Caco-2 (cell line): Measurements from ENCODE around the gene ALOX5. TPM values are rescaled to one million over a fixed set of nuclear protein-coding genes. Genes with fewer than 3 reads are reported as not detected.

Experiments
- BruUV-seq: library from RNA; stranded (reverse); fragments of 400-500 nt; replicated peaks from 2 replicates; lab custom pipeline; 2021; lab: Mats Ljungman, UMichigan
- CTCF ChIA-PET: fragments of 300-600 bp; sonication (Branson Sonifier 250); formaldehyde crosslinking; loops from one replicate; lab custom pipeline; 2022; ENCODE audit warnings: antibody characterized with exemption; lab: Charles Lee
- POLR2A ChIA-PET: fragments of 300-600 bp; sonication (Branson Sonifier 250); formaldehyde crosslinking; loops from one replicate; lab custom pipeline; 2022; ENCODE audit warnings: antibody characterized with exemption; lab: Charles Lee
- DNase-seq, 2 experiments: peaks; one replicate each; pipeline versions ENCODE4 v3.0.0 to v3.0.0-alpha.2; 2020 to 2022
- H3K27me3 ChIP-seq: replicated peaks from 2 replicates; pipeline ENCODE4 v1.6.0; 2011; ENCODE audit warnings: low read length; ENCODE audit not compliant: control insufficient read depth, insufficient read depth
- H3K36me3 ChIP-seq: 2 replicates; pipeline ENCODE4 v1.5.1; 2011; ENCODE audit warnings: low read length; ENCODE audit not compliant: control insufficient read depth, insufficient read depth
- H3K4me1 ChIP-seq: fragments of 250-450 bp; sonication (Bioruptor Pico); 2 replicates; pipeline ENCODE4 v1.5.1; 2020; ENCODE audit warnings: mild to moderate bottlenecking
- H3K4me3 ChIP-seq: 2 replicates; pipeline ENCODE4 v1.5.1; 2011; ENCODE audit warnings: low read depth, mild to moderate bottlenecking, control low read depth, low read length
- H3K9me3 ChIP-seq: fragments of 250-450 bp; sonication (Bioruptor Pico); 2 replicates; pipeline ENCODE4 v1.5.1; 2020; ENCODE audit warnings: mild to moderate bottlenecking, moderate library complexity
- H3K27ac Mint-ChIP-seq: one replicate; pipeline ENCODE4 v1.8.0; 2022; ENCODE audit warnings: mixed read lengths; ENCODE audit not compliant: unreplicated experiment
- H3K27me3 Mint-ChIP-seq: one replicate; pipeline ENCODE4 v1.8.0; 2022; ENCODE audit warnings: mixed read lengths; ENCODE audit not compliant: insufficient read depth, unreplicated experiment
- H3K36me3 Mint-ChIP-seq: one replicate; pipeline ENCODE4 v1.8.0; 2022; ENCODE audit warnings: mild to moderate bottlenecking, mixed read lengths; ENCODE audit not compliant: insufficient read depth, unreplicated experiment
- H3K4me1 Mint-ChIP-seq: one replicate; pipeline ENCODE4 v1.8.0; 2022; ENCODE audit warnings: low read depth, mixed read lengths; ENCODE audit not compliant: unreplicated experiment
- H3K4me3 Mint-ChIP-seq: one replicate; pipeline ENCODE4 v1.8.0; 2022; ENCODE audit warnings: mild to moderate bottlenecking, moderate library complexity, mixed read lengths; ENCODE audit not compliant: unreplicated experiment
- H3K9me3 Mint-ChIP-seq: one replicate; pipeline ENCODE4 v1.8.0; 2022; ENCODE audit warnings: mixed read lengths; ENCODE audit not compliant: unreplicated experiment
- intact Hi-C: fragments of 100-400 bp; cut with micrococcal nuclease; formaldehyde crosslinking; loops from one replicate; pipeline ENCODE4 v1.10.0; 2022; ENCODE audit not compliant: unreplicated experiment
- total RNA-seq: library from RNA; stranded (reverse); gene quantifications from 2 replicates; pipeline ENCODE4 v1.2.3, GENCODE V29; 2022
- TF ChIP-seq, protein P1 (sequence below), 2 experiments: fragments of 200-600 bp in 1 of 2; IDR thresholded peaks; 1 replicate in 1 of 2; 2 replicates in 1 of 2; pipeline versions ENCODE4 v1.5.1 to v1.8.0; 2011 to 2022; ENCODE audit warnings: antibody characterized with exemption in 1 of 2, control low read depth in 1 of 2, inconsistent platforms in 1 of 2, low read depth in 1 of 2, low read length in 1 of 2, mild to moderate bottlenecking in 1 of 2, moderate library complexity in 1 of 2; ENCODE audit not compliant: insufficient read depth in 1 of 2, severe bottlenecking in 1 of 2, unreplicated experiment in 1 of 2

The ALOX5 gene
- total RNA-seq, 1 experiment from 2014 or later, result not detected

DNA sequence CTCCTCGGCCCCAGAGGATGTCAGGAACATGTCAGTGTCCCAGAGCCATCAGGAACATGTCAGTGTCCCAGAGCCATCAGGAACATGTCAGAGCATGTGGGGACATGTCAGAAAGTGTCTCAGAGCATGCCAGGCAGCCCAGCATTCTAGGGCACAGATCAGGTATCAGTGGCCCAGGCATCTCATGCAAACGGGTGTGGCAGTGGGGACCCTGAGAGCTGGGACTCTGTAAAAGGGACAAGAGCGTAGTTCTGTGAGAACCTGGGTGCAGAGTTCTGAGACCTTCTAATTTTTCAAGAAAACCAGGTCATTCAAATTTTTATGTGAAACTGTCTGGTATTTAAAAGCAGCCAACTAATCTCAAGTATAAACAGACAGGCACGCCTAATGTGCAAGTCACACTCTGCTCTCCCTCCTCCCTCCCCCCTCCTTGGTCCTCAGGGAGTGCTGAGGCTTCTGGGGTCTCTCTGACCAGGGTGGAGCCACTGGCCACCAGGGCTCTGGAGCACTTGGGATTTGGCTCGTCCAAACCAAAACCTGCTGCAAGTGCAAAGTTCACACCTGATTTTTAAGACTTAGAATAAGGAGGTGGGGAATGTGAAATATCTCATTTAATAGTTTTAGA lies 64.6 kb downstream of the ALOX5 start:
- H3K27me3 ChIP-seq, result no peaks in the 10 kb centered on the region; the same call in 1 of the 2 replicates
- H3K36me3 Mint-ChIP-seq, result no peaks in the 10 kb centered on the region
- H3K9me3 ChIP-seq, result no peaks in the 10 kb centered on the region
- H3K36me3 ChIP-seq, result no peaks in the 10 kb centered on the region
- H3K27ac Mint-ChIP-seq, result no peak overlapping the region
- H3K4me3 ChIP-seq, result no peak overlapping the region
- DNase-seq, result no peak
- ChIA-PET CTCF (no interaction called here), POLR2A (no interaction called here)
- no peak overlapping the region for H3K4me3 Mint-ChIP-seq
- peaks cover 21% of the 10 kb centered on the region for H3K27me3 Mint-ChIP-seq
- no TSS peak for BruUV-seq
- intact Hi-C loops, result no loop called here
- no peaks in the 10 kb centered on the region for H3K4me1 ChIP-seq
- TF ChIP-seq, protein P1, sequence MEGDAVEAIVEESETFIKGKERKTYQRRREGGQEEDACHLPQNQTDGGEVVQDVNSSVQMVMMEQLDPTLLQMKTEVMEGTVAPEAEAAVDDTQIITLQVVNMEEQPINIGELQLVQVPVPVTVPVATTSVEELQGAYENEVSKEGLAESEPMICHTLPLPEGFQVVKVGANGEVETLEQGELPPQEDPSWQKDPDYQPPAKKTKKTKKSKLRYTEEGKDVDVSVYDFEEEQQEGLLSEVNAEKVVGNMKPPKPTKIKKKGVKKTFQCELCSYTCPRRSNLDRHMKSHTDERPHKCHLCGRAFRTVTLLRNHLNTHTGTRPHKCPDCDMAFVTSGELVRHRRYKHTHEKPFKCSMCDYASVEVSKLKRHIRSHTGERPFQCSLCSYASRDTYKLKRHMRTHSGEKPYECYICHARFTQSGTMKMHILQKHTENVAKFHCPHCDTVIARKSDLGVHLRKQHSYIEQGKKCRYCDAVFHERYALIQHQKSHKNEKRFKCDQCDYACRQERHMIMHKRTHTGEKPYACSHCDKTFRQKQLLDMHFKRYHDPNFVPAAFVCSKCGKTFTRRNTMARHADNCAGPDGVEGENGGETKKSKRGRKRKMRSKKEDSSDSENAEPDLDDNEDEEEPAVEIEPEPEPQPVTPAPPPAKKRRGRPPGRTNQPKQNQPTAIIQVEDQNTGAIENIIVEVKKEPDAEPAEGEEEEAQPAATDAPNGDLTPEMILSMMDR (IDR thresholded peaks at IDR 0.05; ENCODE audit: insufficient read depth in 1 of 2, low read depth in 1 of 2, low read length in 1 of 2, severe bottlenecking in 1 of 2, unreplicated experiment in 1 of 2), result no peak
- peaks cover 8% of the 10 kb centered on the region for H3K9me3 Mint-ChIP-seq
- no peaks in the 10 kb centered on the region for H3K4me1 Mint-ChIP-seq

DNA sequence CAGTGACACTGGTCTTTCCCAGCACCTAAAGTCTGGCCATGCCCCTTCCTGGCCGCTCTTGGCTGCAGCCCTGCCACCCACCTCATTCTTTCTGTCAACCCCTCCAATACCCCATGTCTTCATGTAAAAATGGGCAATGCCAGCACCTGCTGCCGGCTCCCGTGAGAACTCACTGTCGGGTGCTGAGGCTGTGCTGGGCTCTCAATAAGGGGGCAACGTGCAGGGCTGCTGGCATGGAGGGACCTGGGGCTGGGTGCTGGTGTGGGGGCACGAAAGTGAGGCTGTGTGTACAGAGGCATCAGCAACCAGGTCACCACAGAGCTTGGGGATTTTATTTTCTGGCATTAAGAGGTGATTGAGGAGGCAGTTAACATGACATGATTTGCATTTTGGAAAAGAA lies 65.3 kb downstream of the ALOX5 start:
- CTCF ChIA-PET, result no interaction called here
- no peak overlapping the region for H3K4me3 ChIP-seq
- no TSS peak for BruUV-seq
- intact Hi-C loops, result no loop called here
- POLR2A ChIA-PET, result no interaction called here
- no peak for DNase-seq
- H3K4me1 ChIP-seq, result no peaks in the 10 kb centered on the region
- no peaks in the 10 kb centered on the region for H3K36me3 ChIP-seq
- Mint-ChIP-seq H3K9me3 (peaks cover 8% of the 10 kb centered on the region), H3K27me3 (peaks cover 21% of the 10 kb centered on the region), H3K27ac (no peak overlapping the region), H3K4me3 (no peak overlapping the region), H3K4me1 (no peaks in the 10 kb centered on the region), H3K36me3 (no peaks in the 10 kb centered on the region)
- no peaks in the 10 kb centered on the region for H3K9me3 ChIP-seq
- no peaks in the 10 kb centered on the region; the same call in none of the 2 replicates for H3K27me3 ChIP-seq
- TF ChIP-seq, protein P1 (IDR thresholded peaks at IDR 0.05; ENCODE audit: insufficient read depth in 1 of 2, low read depth in 1 of 2, low read length in 1 of 2, severe bottlenecking in 1 of 2, unreplicated experiment in 1 of 2), result no peak

DNA sequence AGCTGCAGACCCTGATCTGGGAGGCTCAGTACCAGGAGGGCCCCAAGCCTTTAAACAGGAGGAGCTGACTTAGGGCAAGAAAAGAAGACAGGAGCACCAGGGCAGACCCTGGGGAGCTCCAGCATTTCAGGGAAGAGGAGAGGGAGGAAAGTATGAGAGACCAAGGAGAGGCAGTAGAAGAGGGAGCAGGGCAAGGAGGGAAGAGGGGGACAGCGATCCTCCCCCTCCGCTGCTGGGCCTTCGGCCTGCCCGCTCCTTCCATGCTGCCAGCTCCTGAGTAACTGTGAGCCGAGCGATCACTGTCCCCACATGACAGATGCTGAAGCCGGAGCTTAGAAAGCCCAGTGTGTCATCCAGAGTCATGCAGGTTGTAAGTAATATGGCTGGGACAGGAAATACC lies 65.9 kb downstream of the ALOX5 start:
- H3K9me3 ChIP-seq, result no peaks in the 10 kb centered on the region
- H3K36me3 ChIP-seq, result no peaks in the 10 kb centered on the region
- Mint-ChIP-seq H3K4me3 (no peak overlapping the region), H3K9me3 (peaks cover 8% of the 10 kb centered on the region), H3K36me3 (no peaks in the 10 kb centered on the region), H3K27me3 (peaks cover 24% of the 10 kb centered on the region), H3K27ac (no peak overlapping the region), H3K4me1 (no peaks in the 10 kb centered on the region)
- no peaks in the 10 kb centered on the region for H3K4me1 ChIP-seq
- ChIA-PET CTCF (interaction anchor here (1.2 kb wide), 1 partner anchor 25 kb away, joined by 3 read pairs; no protein-coding TSS in a partner anchor), POLR2A (no interaction called here)
- intact Hi-C loops, result loop anchor here (5.0 kb wide), 1 partner anchor 188 kb away; no protein-coding TSS in a partner anchor
- TF ChIP-seq, protein P1 (IDR thresholded peaks at IDR 0.05; ENCODE audit: insufficient read depth in 1 of 2, low read depth in 1 of 2, low read length in 1 of 2, severe bottlenecking in 1 of 2, unreplicated experiment in 1 of 2), result no peak
- no TSS peak for BruUV-seq
- no peak overlapping the region for H3K4me3 ChIP-seq
- no peak for DNase-seq
- H3K27me3 ChIP-seq, result no peaks in the 10 kb centered on the region; the same call in none of the 2 replicates
